ENCODE data around the gene STAM.

Gene STAM

DNA sequence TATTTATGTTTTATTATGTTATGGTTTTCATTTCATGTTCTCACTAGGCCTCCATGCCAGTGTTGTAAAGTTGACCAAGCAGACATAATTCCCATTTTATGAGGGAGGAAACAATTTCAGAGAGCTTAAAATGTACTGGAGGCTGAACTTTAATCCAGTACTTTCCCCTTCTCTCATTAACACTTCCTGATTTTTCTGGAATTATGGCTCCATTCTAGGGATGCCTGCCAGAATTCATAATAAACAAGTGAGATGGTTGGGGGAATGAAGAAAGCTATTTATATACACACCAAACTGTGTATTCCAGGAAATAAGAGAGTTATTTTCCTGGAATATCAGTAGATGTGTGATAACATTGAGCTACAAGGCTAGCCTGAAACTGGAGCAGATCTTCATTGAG lies 114.9 kb downstream of the STAM start:
- FAIRE-seq (no peak), DNase-seq (ENCODE audit: insufficient read length) (no peak)

DNA sequence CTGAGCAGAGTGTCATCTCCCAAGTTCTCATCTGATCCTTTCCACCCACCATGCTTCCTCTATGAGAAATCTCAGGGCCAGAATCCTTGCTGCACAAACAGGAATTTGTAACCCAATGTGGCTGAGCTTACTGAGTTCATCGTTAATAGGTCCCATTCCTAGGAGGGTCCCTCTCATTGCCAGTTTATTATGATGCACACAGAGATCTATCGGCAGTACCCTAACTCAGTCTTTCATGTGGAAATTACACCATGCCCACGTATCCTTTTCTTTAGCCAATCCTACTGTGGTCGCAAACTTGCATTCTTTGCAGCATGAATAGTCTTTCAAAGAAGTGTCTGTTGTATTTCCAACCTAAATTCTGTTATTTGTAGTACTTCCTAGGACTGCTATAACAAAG lies 120.2 kb downstream of the STAM start:
- FAIRE-seq = no peak
- DNase-seq (ENCODE audit: insufficient read length) = no peak
- no peak for TF ChIP-seq TAF1 (IDR thresholded peaks at IDR 0.05; ENCODE audit: borderline replicate concordance, low read depth, low read length)
- TF ChIP-seq POLR2AphosphoS5 (IDR thresholded peaks at IDR 0.05; ENCODE audit: low read depth, low read length) = no peak
- TF ChIP-seq POLR2A (IDR thresholded peaks at IDR 0.05; ENCODE audit: low read depth, low read length) = no peak

More for the DNA sequence above, 114.9 kb downstream of the STAM start:
- TF ChIP-seq POLR2A (IDR thresholded peaks at IDR 0.05; ENCODE audit: low read depth, low read length) (no peak), POLR2AphosphoS5 (IDR thresholded peaks at IDR 0.05; ENCODE audit: low read depth, low read length) (no peak), TAF1 (IDR thresholded peaks at IDR 0.05; ENCODE audit: borderline replicate concordance, low read depth, low read length) (no peak)

DNA sequence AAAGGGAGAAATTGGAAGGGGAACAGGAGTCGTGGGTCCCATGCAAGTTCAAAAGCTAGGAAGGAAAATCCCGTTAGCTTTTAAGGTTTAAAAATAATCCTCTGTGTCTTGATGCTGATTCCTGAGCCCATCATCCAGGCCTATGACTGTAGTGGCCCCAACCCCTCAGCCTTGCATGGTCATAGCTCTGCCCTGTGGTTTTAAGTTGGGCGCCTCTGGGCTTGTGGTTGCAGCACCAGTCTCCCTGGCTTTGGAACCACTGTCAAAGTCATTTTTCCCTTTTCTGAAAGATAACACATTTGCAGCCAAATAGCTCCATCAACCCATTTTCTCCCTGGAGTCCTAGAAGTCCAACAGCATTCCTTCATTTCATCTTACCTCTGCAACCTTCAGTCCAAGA lies 121.7 kb downstream of the STAM start:
- no peak for DNase-seq (ENCODE audit: insufficient read length)
- FAIRE-seq = no peak
- no peak for TF ChIP-seq POLR2AphosphoS5 (IDR thresholded peaks at IDR 0.05; ENCODE audit: low read depth, low read length)
- TF ChIP-seq TAF1 (IDR thresholded peaks at IDR 0.05; ENCODE audit: borderline replicate concordance, low read depth, low read length) = no peak
- no peak for TF ChIP-seq POLR2A (IDR thresholded peaks at IDR 0.05; ENCODE audit: low read depth, low read length)
